T-helper 2 cell treated with Interferon-gamma antibody and Interleukin-4, amounts not matched to agents 5 μg/mL and 100 μg/mL, for 36 hours (primary cell): Measurements from ENCODE around the gene ODAD4.
A peak's percentile ranks its signal among the peaks of the same experiment; 100 is the strongest.

Source experiments
- DNase-seq: peaks from one replicate; pipeline ENCODE4 v3.0.0; 2021; ENCODE audit warnings: low spot score
- H3K27ac Mint-ChIP-seq: one replicate; pipeline ENCODE4 v1.8.0; 2021; ENCODE audit warnings: mild to moderate bottlenecking, mixed read lengths
- H3K27me3 Mint-ChIP-seq: one replicate; pipeline ENCODE4 v1.8.0; 2021; ENCODE audit warnings: low read depth, mixed read lengths
- H3K36me3 Mint-ChIP-seq: one replicate; pipeline ENCODE4 v1.8.0; 2021; ENCODE audit warnings: low read depth, mixed read lengths
- H3K4me1 Mint-ChIP-seq: one replicate; pipeline ENCODE4 v1.8.0; 2021; ENCODE audit warnings: low read depth, mixed read lengths
- H3K4me3 Mint-ChIP-seq: one replicate; pipeline ENCODE4 v1.8.0; 2022; ENCODE audit warnings: mild to moderate bottlenecking, moderate library complexity, mixed read lengths
- H3K9me3 Mint-ChIP-seq: one replicate; pipeline ENCODE4 v1.8.0; 2021; ENCODE audit warnings: mixed read lengths

The ODAD4 gene

GRCh38 chr17:41939693-41940090, 9.3 kb downstream of the ODAD4 start:
- Mint-ChIP-seq H3K4me1 (peaks cover 1% of the 10 kb centered on the region), H3K36me3 (peaks cover 1% of the 10 kb centered on the region), H3K9me3 (no peaks in the 10 kb centered on the region), H3K27ac (no peak overlapping the region), H3K4me3 (no peak overlapping the region), H3K27me3 (no peaks in the 10 kb centered on the region)
- DNase-seq: no peak

- Mint-ChIP-seq H3K9me3 (no peaks in the 10 kb centered on the region), H3K4me1 (no peaks in the 10 kb centered on the region), H3K36me3 (no peaks in the 10 kb centered on the region), H3K27me3 (no peaks in the 10 kb centered on the region), H3K27ac (no peak overlapping the region), H3K4me3 (no peak overlapping the region)
- no peak for DNase-seq
Measured at GRCh38 chr17:41941168-41941567, 10.8 kb downstream of the ODAD4 start.

GRCh38 chr17:41942626-41943373, 12.4 kb downstream of the ODAD4 start:
- Mint-ChIP-seq H3K4me1 (no peaks in the 10 kb centered on the region), H3K36me3 (no peaks in the 10 kb centered on the region), H3K9me3 (no peaks in the 10 kb centered on the region), H3K27ac (no peak overlapping the region), H3K27me3 (no peaks in the 10 kb centered on the region), H3K4me3 (no peak overlapping the region)
- DNase-seq: no peak

GRCh38 chr17:41943492-41943891, 13.1 kb downstream of the ODAD4 start:
- no peak overlapping the region for H3K4me3 Mint-ChIP-seq
- no peaks in the 10 kb centered on the region for H3K36me3 Mint-ChIP-seq
- H3K27me3 Mint-ChIP-seq: no peaks in the 10 kb centered on the region
- no peak for DNase-seq
- H3K4me1 Mint-ChIP-seq: no peaks in the 10 kb centered on the region
- H3K9me3 Mint-ChIP-seq: no peaks in the 10 kb centered on the region
- no peak overlapping the region for H3K27ac Mint-ChIP-seq

GRCh38 chr17:41944943-41945342, 14.5 kb downstream of the ODAD4 start:
- DNase-seq: no peak
- Mint-ChIP-seq H3K4me1 (no peaks in the 10 kb centered on the region), H3K4me3 (no peak overlapping the region), H3K9me3 (no peaks in the 10 kb centered on the region), H3K27ac (no peak overlapping the region), H3K36me3 (no peaks in the 10 kb centered on the region), H3K27me3 (no peaks in the 10 kb centered on the region)

GRCh38 chr17:41948762-41949460, 18.5 kb downstream of the ODAD4 start:
- Mint-ChIP-seq H3K27me3 (no peaks in the 10 kb centered on the region), H3K27ac (no peak overlapping the region), H3K9me3 (no peaks in the 10 kb centered on the region), H3K36me3 (no peaks in the 10 kb centered on the region), H3K4me3 (no peak overlapping the region), H3K4me1 (no peaks in the 10 kb centered on the region)
- DNase-seq: no peak

GRCh38 chr17:41956522-41956921, 26.1 kb downstream of the ODAD4 start:
- no peak for DNase-seq
- no peak overlapping the region for H3K27ac Mint-ChIP-seq
- H3K27me3 Mint-ChIP-seq: no peaks in the 10 kb centered on the region
- no peaks in the 10 kb centered on the region for H3K36me3 Mint-ChIP-seq
- no peaks in the 10 kb centered on the region for H3K9me3 Mint-ChIP-seq
- no peak overlapping the region for H3K4me3 Mint-ChIP-seq
- no peaks in the 10 kb centered on the region for H3K4me1 Mint-ChIP-seq

- Mint-ChIP-seq H3K4me3 (no peak overlapping the region), H3K9me3 (no peaks in the 10 kb centered on the region), H3K4me1 (no peaks in the 10 kb centered on the region), H3K27ac (no peak overlapping the region), H3K27me3 (no peaks in the 10 kb centered on the region), H3K36me3 (no peaks in the 10 kb centered on the region)
- DNase-seq: no peak
Measured at GRCh38 chr17:41957031-41957868, 26.8 kb downstream of the ODAD4 start.

GRCh38 chr17:41957869-41958439, 27.5 kb downstream of the ODAD4 start:
- DNase-seq: no peak

GRCh38 chr17:41959030-41959335, 28.6 kb downstream of the ODAD4 start:
- H3K4me1 Mint-ChIP-seq: peaks cover 3% of the 10 kb centered on the region
- no peak overlapping the region for H3K4me3 Mint-ChIP-seq
- H3K9me3 Mint-ChIP-seq: no peaks in the 10 kb centered on the region
- no peak for DNase-seq
- H3K36me3 Mint-ChIP-seq: no peaks in the 10 kb centered on the region
- no peak overlapping the region for H3K27ac Mint-ChIP-seq
- no peaks in the 10 kb centered on the region for H3K27me3 Mint-ChIP-seq

More at GRCh38 chr17:41957869-41958439, 27.5 kb downstream of the ODAD4 start:
- H3K4me1 Mint-ChIP-seq: peaks cover 2% of the 10 kb centered on the region
- no peaks in the 10 kb centered on the region for H3K9me3 Mint-ChIP-seq
- no peak overlapping the region for H3K27ac Mint-ChIP-seq
- H3K36me3 Mint-ChIP-seq: no peaks in the 10 kb centered on the region
- no peak overlapping the region for H3K4me3 Mint-ChIP-seq
- no peaks in the 10 kb centered on the region for H3K27me3 Mint-ChIP-seq

- no peaks in the 10 kb centered on the region for H3K36me3 Mint-ChIP-seq
- no peak overlapping the region for H3K4me3 Mint-ChIP-seq
- H3K4me1 Mint-ChIP-seq: peaks cover 3% of the 10 kb centered on the region
- H3K27ac Mint-ChIP-seq: no peak overlapping the region
- DNase-seq: no peak
- H3K27me3 Mint-ChIP-seq: no peaks in the 10 kb centered on the region
- H3K9me3 Mint-ChIP-seq: no peaks in the 10 kb centered on the region
Measured at GRCh38 chr17:41959336-41960095, 29.1 kb downstream of the ODAD4 start.

GRCh38 chr17:41962111-41962510, 31.7 kb downstream of the ODAD4 start:
- Mint-ChIP-seq H3K4me1 (peaks cover 15% of the 10 kb centered on the region), H3K9me3 (no peaks in the 10 kb centered on the region), H3K27ac (no peak overlapping the region), H3K27me3 (no peaks in the 10 kb centered on the region), H3K4me3 (no peak overlapping the region), H3K36me3 (no peaks in the 10 kb centered on the region)
- no peak for DNase-seq

GRCh38 chr17:41962768-41963434, 32.5 kb downstream of the ODAD4 start:
- no peaks in the 10 kb centered on the region for H3K9me3 Mint-ChIP-seq
- no peaks in the 10 kb centered on the region for H3K27me3 Mint-ChIP-seq
- H3K4me1 Mint-ChIP-seq: peaks cover 22% of the 10 kb centered on the region
- H3K4me3 Mint-ChIP-seq: no peak overlapping the region
- H3K27ac Mint-ChIP-seq: no peak overlapping the region
- H3K36me3 Mint-ChIP-seq: peaks cover 2% of the 10 kb centered on the region
- peak; percentile 62 for DNase-seq
